ENCODE results near the gene CCDC149.

CCDC149 gene

DNA sequence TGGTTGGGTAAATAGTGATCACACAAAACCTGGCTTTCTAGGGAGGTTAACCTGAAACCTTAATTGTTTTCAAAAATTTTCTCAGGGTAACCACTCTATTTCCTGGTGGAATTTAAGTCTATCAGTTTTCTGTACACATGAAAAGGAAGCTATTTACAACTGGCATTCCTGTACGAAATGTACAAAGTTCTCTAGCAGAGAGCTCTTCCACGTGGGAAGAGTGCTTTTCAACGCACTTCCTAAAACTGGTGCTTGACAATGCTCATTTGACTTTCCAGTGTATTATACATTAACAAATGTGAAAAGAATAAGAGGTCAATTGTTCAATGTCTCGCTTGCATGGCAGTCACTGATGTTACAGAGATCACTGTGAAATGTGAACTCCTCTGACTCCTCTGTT is 120.3 kb downstream of the CCDC149 start:
- no peak overlapping the region for H2AFZ ChIP-seq (ENCODE audit: low read depth, low read length, severe bottlenecking)
- TF ChIP-seq, protein P1, sequence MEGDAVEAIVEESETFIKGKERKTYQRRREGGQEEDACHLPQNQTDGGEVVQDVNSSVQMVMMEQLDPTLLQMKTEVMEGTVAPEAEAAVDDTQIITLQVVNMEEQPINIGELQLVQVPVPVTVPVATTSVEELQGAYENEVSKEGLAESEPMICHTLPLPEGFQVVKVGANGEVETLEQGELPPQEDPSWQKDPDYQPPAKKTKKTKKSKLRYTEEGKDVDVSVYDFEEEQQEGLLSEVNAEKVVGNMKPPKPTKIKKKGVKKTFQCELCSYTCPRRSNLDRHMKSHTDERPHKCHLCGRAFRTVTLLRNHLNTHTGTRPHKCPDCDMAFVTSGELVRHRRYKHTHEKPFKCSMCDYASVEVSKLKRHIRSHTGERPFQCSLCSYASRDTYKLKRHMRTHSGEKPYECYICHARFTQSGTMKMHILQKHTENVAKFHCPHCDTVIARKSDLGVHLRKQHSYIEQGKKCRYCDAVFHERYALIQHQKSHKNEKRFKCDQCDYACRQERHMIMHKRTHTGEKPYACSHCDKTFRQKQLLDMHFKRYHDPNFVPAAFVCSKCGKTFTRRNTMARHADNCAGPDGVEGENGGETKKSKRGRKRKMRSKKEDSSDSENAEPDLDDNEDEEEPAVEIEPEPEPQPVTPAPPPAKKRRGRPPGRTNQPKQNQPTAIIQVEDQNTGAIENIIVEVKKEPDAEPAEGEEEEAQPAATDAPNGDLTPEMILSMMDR (IDR thresholded peaks at IDR 0.05; ENCODE audit: insufficient read depth, low read length, poor library complexity, severe bottlenecking), result no peak
- no peak for TF ChIP-seq EZH2phosphoT487 (conservative IDR thresholded peaks at IDR 0.05; ENCODE audit: low read length)
- no peaks in the 10 kb centered on the region for H4K20me1 ChIP-seq (ENCODE audit: low read depth, low read length)
- H3F3A ChIP-seq (ENCODE audit: insufficient read depth), result no peaks in the 10 kb centered on the region
- no peaks in the 10 kb centered on the region for H3K79me2 ChIP-seq (ENCODE audit: insufficient read depth, low read length)
- no peaks in the 10 kb centered on the region for H3K27me3 ChIP-seq (ENCODE audit: low read length)
- H3K4me2 ChIP-seq (ENCODE audit: low read depth, low read length, poor library complexity, severe bottlenecking), result no peak overlapping the region
- H3K9me2 ChIP-seq (replicated peaks; ENCODE audit: insufficient read depth, low read length), result no peaks in the 10 kb centered on the region
- no peak overlapping the region for H3K4me3 ChIP-seq (ENCODE audit: insufficient read depth, low read length, poor library complexity, severe bottlenecking)
- no peaks in the 10 kb centered on the region for H3K36me3 ChIP-seq (ENCODE audit: low read length)
- no peak overlapping the region for H3K9ac ChIP-seq (ENCODE audit: low read length)
- H3K9me3 ChIP-seq (ENCODE audit: insufficient read depth, low read length), result no peaks in the 10 kb centered on the region
- no peak overlapping the region for H3K27ac ChIP-seq (ENCODE audit: low read depth, low read length)

DNA sequence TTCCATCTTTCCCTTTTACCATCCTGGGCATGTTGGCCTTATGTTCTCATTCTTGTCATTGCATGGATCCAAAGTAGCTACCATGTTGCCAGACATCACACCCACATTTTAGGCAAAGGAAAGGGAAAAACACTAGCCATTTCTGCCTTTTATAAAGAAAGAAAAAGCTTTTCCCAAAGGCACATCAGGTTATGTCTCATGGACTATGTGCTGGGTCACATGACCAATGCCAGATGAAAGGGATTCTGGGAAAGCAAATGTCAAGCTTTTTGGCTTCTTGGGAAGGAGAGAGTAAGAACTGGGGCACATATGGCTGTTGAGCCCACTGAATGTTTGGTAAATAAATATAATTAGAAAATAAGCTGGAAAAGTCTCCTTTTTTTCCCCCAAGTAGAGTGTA is 121.8 kb downstream of the CCDC149 start:
- H3K4me2 ChIP-seq (ENCODE audit: low read depth, low read length, poor library complexity, severe bottlenecking), result no peak overlapping the region
- H3K9me3 ChIP-seq (ENCODE audit: insufficient read depth, low read length), result no peaks in the 10 kb centered on the region
- no peaks in the 10 kb centered on the region for H3F3A ChIP-seq (ENCODE audit: insufficient read depth)
- H3K79me2 ChIP-seq (ENCODE audit: insufficient read depth, low read length), result no peaks in the 10 kb centered on the region
- no peak overlapping the region for H3K27ac ChIP-seq (ENCODE audit: low read depth, low read length)
- no peaks in the 10 kb centered on the region for H3K27me3 ChIP-seq (ENCODE audit: low read length)
- H4K20me1 ChIP-seq (ENCODE audit: low read depth, low read length), result no peaks in the 10 kb centered on the region
- H3K9ac ChIP-seq (ENCODE audit: low read length), result no peak overlapping the region
- H2AFZ ChIP-seq (ENCODE audit: low read depth, low read length, severe bottlenecking), result no peak overlapping the region
- H3K36me3 ChIP-seq (ENCODE audit: low read length), result no peaks in the 10 kb centered on the region
- no peak overlapping the region for H3K4me3 ChIP-seq (ENCODE audit: insufficient read depth, low read length, poor library complexity, severe bottlenecking)
- TF ChIP-seq, protein P1 (IDR thresholded peaks at IDR 0.05; ENCODE audit: insufficient read depth, low read length, poor library complexity, severe bottlenecking), result no peak
- no peak for TF ChIP-seq EZH2phosphoT487 (conservative IDR thresholded peaks at IDR 0.05; ENCODE audit: low read length)
- no peaks in the 10 kb centered on the region for H3K9me2 ChIP-seq (replicated peaks; ENCODE audit: insufficient read depth, low read length)

DNA sequence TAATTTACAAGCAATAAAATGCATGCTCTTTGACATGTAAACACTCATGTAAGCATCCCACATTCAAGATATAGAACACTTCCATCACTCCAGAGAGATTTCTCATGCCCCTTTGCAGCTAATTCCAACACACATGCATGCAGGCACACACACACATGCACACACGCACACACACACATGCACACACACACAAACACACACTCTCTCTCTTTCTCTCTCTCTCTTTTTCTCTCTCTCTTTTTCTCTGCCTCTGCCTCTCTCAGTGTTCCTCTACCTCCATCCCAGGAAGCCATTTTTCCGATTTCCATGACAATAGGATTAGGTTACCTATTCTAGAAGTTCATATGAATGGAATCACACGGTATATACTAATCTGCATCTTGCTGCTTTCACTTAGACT is 129.3 kb downstream of the CCDC149 start:
- Histone ChIP-seq H3F3A (ENCODE audit: insufficient read depth) (no peaks in the 10 kb centered on the region), H3K27ac (ENCODE audit: low read depth, low read length) (no peak overlapping the region), H3K36me3 (ENCODE audit: low read length) (no peaks in the 10 kb centered on the region), H3K27me3 (ENCODE audit: low read length) (no peaks in the 10 kb centered on the region; the same call in 1 of the 2 replicates), H3K79me2 (ENCODE audit: insufficient read depth, low read length) (no peaks in the 10 kb centered on the region), H3K4me2 (ENCODE audit: low read depth, low read length, poor library complexity, severe bottlenecking) (no peak overlapping the region), H4K20me1 (ENCODE audit: low read depth, low read length) (no peaks in the 10 kb centered on the region), H3K9me3 (ENCODE audit: insufficient read depth, low read length) (no peaks in the 10 kb centered on the region), H3K9me2 (replicated peaks; ENCODE audit: insufficient read depth, low read length) (no peaks in the 10 kb centered on the region), H2AFZ (ENCODE audit: low read depth, low read length, severe bottlenecking) (no peak overlapping the region), H3K4me3 (ENCODE audit: insufficient read depth, low read length, poor library complexity, severe bottlenecking) (no peak overlapping the region), H3K9ac (ENCODE audit: low read length) (no peak overlapping the region)
- no peak for TF ChIP-seq EZH2phosphoT487 (conservative IDR thresholded peaks at IDR 0.05; ENCODE audit: low read length)
- TF ChIP-seq, protein P1 (IDR thresholded peaks at IDR 0.05; ENCODE audit: insufficient read depth, low read length, poor library complexity, severe bottlenecking), result no peak

All from SU-DHL-6 (cell line).